ENCODE measurements around the gene PTPRG. TPM values are rescaled to one million over a fixed set of nuclear protein-coding genes. Genes with fewer than 3 reads are reported as not detected.

Gene PTPRG
- total RNA-seq, 1 experiment from 2014 or later, result 0.74 TPM

DNA sequence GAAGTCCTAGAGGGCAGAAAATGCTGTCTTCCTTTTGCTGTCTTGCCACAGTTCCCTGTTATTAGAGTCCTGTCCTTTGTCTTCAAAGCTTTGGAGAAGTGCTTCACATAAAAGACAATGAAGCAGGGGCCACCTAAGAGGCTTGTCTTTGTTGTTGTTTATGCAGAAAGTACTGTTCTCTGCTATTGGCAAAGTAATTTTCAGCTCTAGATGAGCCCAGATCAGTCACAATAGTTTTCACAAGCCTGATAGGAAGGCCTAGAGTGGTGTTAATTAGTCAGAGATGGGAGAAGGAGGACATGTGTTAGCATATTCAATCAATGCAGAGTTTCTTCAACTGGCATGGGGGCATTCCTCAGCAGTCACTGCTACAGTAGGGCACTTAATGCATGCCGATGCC is 300.0 kb downstream of the PTPRG start:
- H3K27ac ChIP-seq (ENCODE audit: low read length), result no peak overlapping the region
- H3K4me1 ChIP-seq (ENCODE audit: control insufficient read depth, insufficient read depth, low read length), result no peaks in the 10 kb centered on the region
- TF ChIP-seq TCF7L2 (IDR thresholded peaks at IDR 0.05; ENCODE audit: low read depth, low read length), result no peak
- no peak for TF ChIP-seq CTCF (IDR thresholded peaks at IDR 0.05)
- TF ChIP-seq POLR2AphosphoS5 (IDR thresholded peaks at IDR 0.05; ENCODE audit: low read depth, low read length), result no peak
- no peak for TF ChIP-seq REST (IDR thresholded peaks at IDR 0.05; ENCODE audit: insufficient read depth in 1 of 2, low read depth in 2 of 2, low read length in 1 of 2)
- TF ChIP-seq SIN3A (IDR thresholded peaks at IDR 0.05; ENCODE audit: borderline replicate concordance, insufficient read depth, low read depth, low read length), result no peak
- no peaks in the 10 kb centered on the region for H3K36me3 ChIP-seq (ENCODE audit: control insufficient read depth, insufficient read depth, low read length)
- intact Hi-C loops (cut with micrococcal nuclease; ENCODE audit: unreplicated experiment), result loop anchor here (10.0 kb wide), 1 partner anchor 323 kb away; no protein-coding TSS in a partner anchor
- in situ Hi-C loops (cut with HindIII; ENCODE audit: low pct_unique_long_range_greater_than_20kb, low sequenced_read_pairs), result no loop called here
- ChIA-PET CTCF (no interaction called here), POLR2A (no interaction called here)
- no peak for ATAC-seq
- no peak overlapping the region for H3K4me3 ChIP-seq (ENCODE audit: low read depth in 2 of 2, low read length in 2 of 2)
- DNase-seq (ENCODE audit: low read depth, low spot score), result no peak
- no TSS peak for BruUV-seq (replicated peaks)
- no peaks in the 10 kb centered on the region for H3K27me3 ChIP-seq (ENCODE audit: control insufficient read depth, insufficient read depth, low read length)
- no peaks in the 10 kb centered on the region for H3K9me3 ChIP-seq (ENCODE audit: control insufficient read depth, insufficient read depth, low read depth, low read length)

DNA sequence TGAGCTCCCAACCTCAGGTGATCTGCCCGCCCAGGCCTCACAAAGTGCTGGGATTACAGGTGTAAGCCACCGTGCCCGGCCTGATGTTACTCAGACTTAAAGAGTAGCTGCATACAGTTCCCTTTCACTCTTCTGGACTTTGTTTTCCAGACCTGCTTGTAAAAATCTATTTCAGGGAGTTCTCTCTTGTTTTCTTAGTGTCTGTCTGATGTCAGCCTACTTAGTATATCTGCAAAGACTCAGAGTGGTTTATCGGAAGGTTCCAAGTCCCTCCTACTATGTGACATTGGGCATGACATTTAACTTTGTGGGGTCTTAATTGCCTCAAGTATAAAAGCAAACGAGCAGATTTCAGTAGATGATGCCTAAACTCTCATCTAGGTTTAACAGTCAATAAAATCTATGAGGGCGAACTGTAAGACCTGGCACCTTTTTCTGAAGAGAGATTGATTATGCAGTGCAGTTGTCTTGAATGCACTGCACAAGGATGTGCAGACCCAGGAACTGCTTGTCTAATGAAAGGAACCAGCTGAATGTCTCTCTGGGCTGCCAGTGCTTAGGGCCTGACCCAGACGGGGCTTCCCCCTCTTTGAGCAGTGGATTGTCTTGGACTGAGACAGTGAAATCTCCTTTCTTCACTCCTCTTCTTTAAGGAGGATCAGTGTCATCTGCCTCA is 301.4 kb downstream of the PTPRG start:
- H3K4me1 ChIP-seq (ENCODE audit: control insufficient read depth, insufficient read depth, low read length), result no peaks in the 10 kb centered on the region
- TF ChIP-seq REST (IDR thresholded peaks at IDR 0.05; ENCODE audit: insufficient read depth in 1 of 2, low read depth in 2 of 2, low read length in 1 of 2), result no peak
- TF ChIP-seq CTCF (IDR thresholded peaks at IDR 0.05), result no peak
- no peak for TF ChIP-seq SIN3A (IDR thresholded peaks at IDR 0.05; ENCODE audit: borderline replicate concordance, insufficient read depth, low read depth, low read length)
- H3K36me3 ChIP-seq (ENCODE audit: control insufficient read depth, insufficient read depth, low read length), result no peaks in the 10 kb centered on the region
- ATAC-seq (no peak), DNase-seq (ENCODE audit: low read depth, low spot score) (no peak)
- ChIA-PET CTCF (no interaction called here), POLR2A (no interaction called here)
- in situ Hi-C loops (cut with HindIII; ENCODE audit: low pct_unique_long_range_greater_than_20kb, low sequenced_read_pairs) (no loop called here), intact Hi-C loops (cut with micrococcal nuclease; ENCODE audit: unreplicated experiment) (loop anchor here (10.0 kb wide), 1 partner anchor 322 kb away; no protein-coding TSS in a partner anchor)
- no peak overlapping the region for H3K4me3 ChIP-seq (ENCODE audit: low read depth in 2 of 2, low read length in 2 of 2)
- no peak overlapping the region for H3K27ac ChIP-seq (ENCODE audit: low read length)
- no TSS peak for BruUV-seq (replicated peaks)
- no peaks in the 10 kb centered on the region for H3K9me3 ChIP-seq (ENCODE audit: control insufficient read depth, insufficient read depth, low read depth, low read length)
- no peaks in the 10 kb centered on the region for H3K27me3 ChIP-seq (ENCODE audit: control insufficient read depth, insufficient read depth, low read length)

Data from Panc1 (cell line).